B cell (primary cell): ENCODE results near the gene ZNF213. TPM values are rescaled to one million over a fixed set of nuclear protein-coding genes. Genes with fewer than 3 reads are reported as not detected.

Experiments used
- ATAC-seq: fragments of 200-7000 bp; cut with Tn5 transposase; one replicate; pipeline ENCODE4 v1.10.0; 2021; ENCODE audit warnings: low read depth, mild to moderate bottlenecking, moderate number of reproducible peaks, moderate library complexity
- CTCF ChIA-PET: fragments of 350-600 bp; sonication (Branson Sonifier 250); formaldehyde crosslinking; loops from one replicate; lab custom pipeline; 2021; ENCODE audit warnings: antibody characterized with exemption, inconsistent platforms; lab: Charles Lee
- POLR2A ChIA-PET: fragments of 350-600 bp; sonication (Branson Sonifier 250); formaldehyde crosslinking; loops from one replicate; lab custom pipeline; 2021; ENCODE audit warnings: antibody characterized with exemption; lab: Charles Lee
- DNase-seq: peaks from one replicate; pipeline ENCODE4 v3.0.0; 2013
- H2AFZ ChIP-seq: 2 replicates; pipeline ENCODE4 v1.6.1; 2012; ENCODE audit warnings: mild to moderate bottlenecking, low read depth, low read length; ENCODE audit not compliant: insufficient read depth, poor library complexity, severe bottlenecking
- H3K27ac ChIP-seq, 2 donors: 1 replicate in 1 of 2; 2 replicates in 1 of 2; pipeline ENCODE4 v1.5.1; 2012 to 2013; ENCODE audit warnings: low read length in 2 of 2, mild to moderate bottlenecking in 2 of 2, moderate library complexity in 1 of 2
- H3K27me3 ChIP-seq, 4 experiments: fragments of 200-600 bp in 1 of 4; sonication (generic) in 1 of 4; replicated peaks in 1 of 4; 1 replicate in 2 of 4; 2 replicates in 2 of 4; pipeline versions ENCODE4 v1.6.1 to v1.7.0; 2013 to 2016; ENCODE audit warnings: low read length in 3 of 4, mild to moderate bottlenecking in 2 of 4, mixed read lengths in 1 of 4, moderate library complexity in 1 of 4; ENCODE audit not compliant: insufficient read depth in 4 of 4, control insufficient read depth in 3 of 4; ENCODE audit errors: control extremely low read depth in 1 of 4
- H3K36me3 ChIP-seq, 2 experiments: replicated peaks in 1 of 2; 1 replicate in 1 of 2; 2 replicates in 1 of 2; pipeline versions ENCODE4 v1.6.1 to v1.7.1; 2013; ENCODE audit warnings: low read length in 1 of 2; ENCODE audit not compliant: insufficient read depth in 2 of 2, control insufficient read depth in 1 of 2; ENCODE audit errors: control extremely low read depth in 1 of 2, extremely low read depth in 1 of 2
- H3K4me1 ChIP-seq, 2 donors: fragments of 200-600 bp in 1 of 2; sonication (generic) in 1 of 2; 1 replicate in 1 of 2; 2 replicates in 1 of 2; pipeline versions ENCODE4 v1.5.1 to v1.6.1; 2013 to 2017; ENCODE audit warnings: low read length in 2 of 2; ENCODE audit not compliant: control insufficient read depth in 2 of 2, insufficient read depth in 2 of 2
- H3K4me2 ChIP-seq: replicated peaks from 2 replicates; pipeline ENCODE3; 2012; ENCODE audit warnings: mild to moderate bottlenecking, low read depth, low read length; ENCODE audit not compliant: poor library complexity, severe bottlenecking
- H3K4me3 ChIP-seq, 5 experiments: fragments of 200-600 bp in 1 of 5; sonication (generic) in 1 of 5; 1 replicate in 3 of 5; 2 replicates in 2 of 5; pipeline versions ENCODE4 v1.5.1 to v1.7.0; 2011 to 2016; ENCODE audit warnings: low read length in 4 of 5, mild to moderate bottlenecking in 4 of 5, low read depth in 2 of 5, control low read depth in 1 of 5, moderate library complexity in 1 of 5; ENCODE audit not compliant: insufficient read depth in 1 of 5; ENCODE audit errors: control extremely low read depth in 1 of 5, extremely low read depth in 1 of 5
- H3K79me2 ChIP-seq: fragments of 200-600 bp; sonication (generic); one replicate; pipeline ENCODE4 v1.6.0; 2016; ENCODE audit warnings: low read length; ENCODE audit not compliant: control insufficient read depth, insufficient read depth
- H3K9ac ChIP-seq: fragments of 200-600 bp; sonication (generic); 2 replicates; pipeline ENCODE4 v1.6.1; 2017; ENCODE audit warnings: mild to moderate bottlenecking, low read length, moderate library complexity
- H3K9me3 ChIP-seq, 3 donors: one replicate each; pipeline versions ENCODE4 v1.6.1 to v1.7.1; 2013; ENCODE audit warnings: low read length in 2 of 3; ENCODE audit not compliant: control insufficient read depth in 2 of 3, insufficient read depth in 1 of 3; ENCODE audit errors: control extremely low read depth in 1 of 3
- H4K20me1 ChIP-seq: 2 replicates; pipeline ENCODE4 v1.6.0; 2012; ENCODE audit warnings: mild to moderate bottlenecking, low read length; ENCODE audit not compliant: insufficient read depth, control insufficient read depth, poor library complexity, severe bottlenecking
- H3K27ac Mint-ChIP-seq: one replicate; pipeline ENCODE4 v1.8.0; 2021; ENCODE audit warnings: mixed read lengths
- H3K27me3 Mint-ChIP-seq: one replicate; pipeline ENCODE4 v1.8.0; 2021; ENCODE audit warnings: mixed read lengths
- H3K4me1 Mint-ChIP-seq: one replicate; pipeline ENCODE4 v1.8.0; 2021; ENCODE audit warnings: mixed read lengths
- H3K4me3 Mint-ChIP-seq: one replicate; pipeline ENCODE4 v1.8.0; 2021; ENCODE audit warnings: mixed read lengths
- H3K9me3 Mint-ChIP-seq: one replicate; pipeline ENCODE4 v1.8.0; 2022; ENCODE audit warnings: mixed read lengths; ENCODE audit not compliant: insufficient read depth
- EZH2 ChIP-seq: IDR thresholded peaks from 2 replicates; pipeline ENCODE4 v1.6.1; 2012; ENCODE audit warnings: borderline replicate concordance, low read depth, mild to moderate bottlenecking, moderate library complexity, low read length; ENCODE audit not compliant: insufficient read depth, poor library complexity, severe bottlenecking
- WGBS: methylation state at CpG from one replicate; pipeline ENCODE4 v1.1.5; 2013; ENCODE audit warnings: missing lambda C conversion rate; ENCODE audit not compliant: insufficient coverage; 5-methylcytosine and 5-hydroxymethylcytosine counted together
- intact Hi-C: fragments of 100-400 bp; cut with micrococcal nuclease; formaldehyde crosslinking; loops from one replicate; pipeline ENCODE4 v1.10.0; 2022
- polyA plus RNA-seq: library from polyadenylated mRNA; depleted of rRNA; stranded (reverse); fragments of >200 nt; gene quantifications from 2 replicates; pipeline ENCODE4 v1.2.3, GENCODE V29; 2012
- total RNA-seq, 2 donors: library from RNA; stranded (reverse); fragments of 120-200 nt in 1 of 2; gene quantifications; 1 replicate in 1 of 2; 2 replicates in 1 of 2; pipeline versions ENCODE4 v1.2.3 to v1.2.4, GENCODE V29; 2013 to 2022
- TF ChIP-seq, protein P1 (sequence below): fragments of 200-600 bp; IDR thresholded peaks from one replicate; pipeline ENCODE4 v1.8.0; 2022; ENCODE audit warnings: antibody characterized with exemption, mild to moderate bottlenecking

ZNF213 gene
- total and polyA plus RNA-seq, 2 donors (not counting 1 experiment from before 2014, with no cell fraction given), result 1.4 to 7.2 TPM

DNA sequence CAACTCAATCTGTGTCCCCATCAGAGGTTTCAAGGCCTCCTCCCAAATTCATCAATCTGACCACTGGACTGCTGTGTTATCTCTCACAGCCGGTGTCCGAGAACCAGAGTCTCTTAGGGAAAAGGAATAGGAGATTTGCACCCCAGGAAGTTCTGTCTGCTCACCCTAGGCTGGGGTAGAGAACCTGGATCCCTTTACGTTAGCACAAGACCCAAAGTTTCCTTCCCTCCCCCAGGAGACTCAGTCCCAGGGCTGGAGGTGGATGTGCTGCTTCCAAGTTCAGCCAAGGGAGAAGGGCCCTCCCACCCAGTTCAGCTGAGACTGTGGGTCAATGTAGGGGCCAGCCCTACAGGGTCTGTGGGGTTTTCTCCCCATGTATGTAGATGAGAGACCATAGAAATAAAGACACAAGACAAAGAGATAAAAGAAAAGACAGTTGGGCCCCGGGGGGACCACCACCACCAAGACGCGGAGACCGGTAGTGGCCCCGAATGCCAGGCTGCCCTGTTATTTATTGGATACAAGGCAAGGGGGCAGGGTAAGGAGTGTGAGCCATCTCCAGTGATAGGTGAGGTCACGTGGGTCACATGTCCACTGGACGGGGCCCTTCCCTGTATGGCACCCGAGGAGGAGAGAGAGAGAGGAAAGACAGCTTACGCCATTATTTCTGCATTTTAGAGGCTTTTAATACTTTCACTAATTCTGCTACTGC, 30.4 kb downstream of the ZNF213 start:
- H3K4me3 ChIP-seq, result peak overlapping the region in 4 of 5 experiments; percentile 25 to 57 (median 44)

More for the DNA sequence above, 30.4 kb downstream of the ZNF213 start:
- Histone ChIP-seq H3K9ac (peak overlapping the region; percentile 39), H3K27me3 (peaks cover 0 to 28% (median 11%) of the 10 kb centered on the region in 4 experiments), H2AFZ (peak overlapping the region; percentile 69), H4K20me1 (no peaks in the 10 kb centered on the region), H3K4me2 (peak overlapping the region; percentile 69), H3K9me3 (peaks cover 0 to 11% (median 0%) of the 10 kb centered on the region in 3 donors), H3K27ac (peak overlapping the region; percentile 38 to 68), H3K36me3 (no peaks in the 10 kb centered on the region), H3K4me1 (peaks cover 8 to 9% of the 10 kb centered on the region in 2 donors), H3K79me2 (no peaks in the 10 kb centered on the region)
- DNase-seq (no peak), ATAC-seq (no peak)
- Mint-ChIP-seq H3K4me3 (peak overlapping the region; percentile 63), H3K4me1 (peaks cover 10% of the 10 kb centered on the region), H3K9me3 (no peaks in the 10 kb centered on the region), H3K27ac (peak overlapping the region; percentile 65), H3K27me3 (peaks cover 12% of the 10 kb centered on the region)
- intact Hi-C loops, result no loop called here
- no peak for TF ChIP-seq EZH2
- TF ChIP-seq, protein P1, sequence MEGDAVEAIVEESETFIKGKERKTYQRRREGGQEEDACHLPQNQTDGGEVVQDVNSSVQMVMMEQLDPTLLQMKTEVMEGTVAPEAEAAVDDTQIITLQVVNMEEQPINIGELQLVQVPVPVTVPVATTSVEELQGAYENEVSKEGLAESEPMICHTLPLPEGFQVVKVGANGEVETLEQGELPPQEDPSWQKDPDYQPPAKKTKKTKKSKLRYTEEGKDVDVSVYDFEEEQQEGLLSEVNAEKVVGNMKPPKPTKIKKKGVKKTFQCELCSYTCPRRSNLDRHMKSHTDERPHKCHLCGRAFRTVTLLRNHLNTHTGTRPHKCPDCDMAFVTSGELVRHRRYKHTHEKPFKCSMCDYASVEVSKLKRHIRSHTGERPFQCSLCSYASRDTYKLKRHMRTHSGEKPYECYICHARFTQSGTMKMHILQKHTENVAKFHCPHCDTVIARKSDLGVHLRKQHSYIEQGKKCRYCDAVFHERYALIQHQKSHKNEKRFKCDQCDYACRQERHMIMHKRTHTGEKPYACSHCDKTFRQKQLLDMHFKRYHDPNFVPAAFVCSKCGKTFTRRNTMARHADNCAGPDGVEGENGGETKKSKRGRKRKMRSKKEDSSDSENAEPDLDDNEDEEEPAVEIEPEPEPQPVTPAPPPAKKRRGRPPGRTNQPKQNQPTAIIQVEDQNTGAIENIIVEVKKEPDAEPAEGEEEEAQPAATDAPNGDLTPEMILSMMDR, result no peak
- POLR2A ChIA-PET, result interaction anchor here (0.9 kb wide), 1 partner anchor 8 kb away, joined by 4 read pairs; no protein-coding TSS in a partner anchor
- 93% methylated on average over 5 of the region's 12 CpGs for WGBS
- CTCF ChIA-PET, result interaction anchor here (0.6 to 2.4 kb wide), 17 partner anchors 9 to 161 kb away, joined by 3 to 17 read pairs (median 5); partner anchors contain the start of gene ZNF213
